Fibroblast of villous mesenchyme (primary cell): ENCODE results near the gene KCNE1. TPM values are rescaled to one million over a fixed set of nuclear protein-coding genes. Genes with fewer than 3 reads are reported as not detected.

Source experiments
- DNase-seq: peaks from one replicate; pipeline ENCODE4 v3.0.0-alpha.2; 2010; ENCODE audit warnings: low read depth
- H3K4me3 ChIP-seq: 2 replicates; pipeline ENCODE4 v1.5.1; 2011; ENCODE audit warnings: low read depth, mild to moderate bottlenecking, low read length
- CTCF ChIP-seq: IDR thresholded peaks from 2 replicates; pipeline ENCODE4 v1.5.1; 2012; ENCODE audit warnings: low read depth, mild to moderate bottlenecking, low read length; ENCODE audit not compliant: insufficient read depth
- total RNA-seq: library from RNA; depleted of rRNA; stranded (reverse); fragments of >200 nt; gene quantifications from 2 replicates; pipeline ENCODE4 v1.2.3, GENCODE V29; 2012

Gene KCNE1
- total RNA-seq, 1 donor, result under 0.01 TPM

- no peak for TF ChIP-seq CTCF
- no peak for DNase-seq
Observed at GRCh38 chr21:34554227-34554626, 42.2 kb upstream of the KCNE1 start.

GRCh38 chr21:34553151-34553952 lies 41.3 kb upstream of the KCNE1 start:
- TF ChIP-seq CTCF, result no peak
- peak; percentile 82 for DNase-seq
- H3K4me3 ChIP-seq, result peak overlapping the region; percentile 7

More at GRCh38 chr21:34554227-34554626, 42.2 kb upstream of the KCNE1 start:
- H3K4me3 ChIP-seq, result no peak overlapping the region

- H3K4me3 ChIP-seq, result peak overlapping the region; percentile 7
- DNase-seq, result peak; percentile 79
- TF ChIP-seq CTCF, result no peak
Observed at GRCh38 chr21:34552360-34553098, 40.5 kb upstream of the KCNE1 start.

GRCh38 chr21:34550182-34550799 lies 38.3 kb upstream of the KCNE1 start:
- DNase-seq, result no peak
- no peak for TF ChIP-seq CTCF
- H3K4me3 ChIP-seq, result no peak overlapping the region

GRCh38 chr21:34548781-34549376 lies 36.9 kb upstream of the KCNE1 start:
- TF ChIP-seq CTCF, result no peak
- DNase-seq, result no peak
- no peak overlapping the region for H3K4me3 ChIP-seq

- no peak overlapping the region for H3K4me3 ChIP-seq
- DNase-seq, result no peak
- TF ChIP-seq CTCF, result no peak
Observed at GRCh38 chr21:34546542-34546941, 34.5 kb upstream of the KCNE1 start.
